H1 (cell line): ENCODE results near the gene PCYT1A. TPM values are rescaled to one million over a fixed set of nuclear protein-coding genes. Genes with fewer than 3 reads are reported as not detected.
A peak's percentile ranks its signal among the peaks of the same experiment; 100 is the strongest.

Source experiments
- CTCF ChIA-PET: fragments of 300-600 bp; sonication (Branson Sonifier 250); formaldehyde crosslinking; loops from one replicate; lab custom pipeline; 2021; ENCODE audit not compliant: partially characterized antibody; lab: Charles Lee
- POLR2A ChIA-PET: fragments of 300-600 bp; sonication (Branson Sonifier 250); formaldehyde crosslinking; loops from one replicate; lab custom pipeline; 2021; ENCODE audit warnings: inconsistent platforms; ENCODE audit not compliant: partially characterized antibody; lab: Charles Lee
- DNase-seq, 2 experiments: peaks; one replicate each; pipeline versions ENCODE4 v3.0.0 to v3.0.0-alpha.2; 2010 to 2022; ENCODE audit warnings: low spot score in 2 of 2, low read depth in 1 of 2, mixed read lengths in 1 of 2
- FAIRE-seq: peaks from 2 replicates; lab custom pipeline; 2011; peaks lifted over from hg19 to GRCh38; lab: Jason Lieb, UNC
- H2AFZ ChIP-seq: 2 replicates; pipeline ENCODE4 v1.8.1; 2012; ENCODE audit warnings: low read length, inconsistent platforms
- H2AK5ac ChIP-seq: 2 replicates; pipeline ENCODE4 v1.6.1; 2013; ENCODE audit warnings: low read depth, low read length
- H2BK120ac ChIP-seq: replicated peaks from 2 replicates; pipeline ENCODE3; 2013; ENCODE audit warnings: low read depth, low read length, inconsistent platforms
- H2BK12ac ChIP-seq: 2 replicates; pipeline ENCODE4 v1.6.1; 2013; ENCODE audit warnings: low read depth, low read length
- H2BK15ac ChIP-seq: 2 replicates; pipeline ENCODE4 v1.6.1; 2013; ENCODE audit warnings: low read length
- H2BK20ac ChIP-seq: 2 replicates; pipeline ENCODE4 v1.6.1; 2013; ENCODE audit warnings: low read length
- H2BK5ac ChIP-seq: 2 replicates; pipeline ENCODE4 v1.6.1; 2013; ENCODE audit warnings: low read depth, low read length
- H3K14ac ChIP-seq: 2 replicates; pipeline ENCODE4 v1.6.1; 2013; ENCODE audit warnings: inconsistent platforms; ENCODE audit not compliant: insufficient read length
- H3K18ac ChIP-seq: 2 replicates; pipeline ENCODE4 v1.6.1; 2013; ENCODE audit warnings: low read length; ENCODE audit errors: extremely low read depth
- H3K23ac ChIP-seq: 2 replicates; pipeline ENCODE4 v1.6.1; 2013; ENCODE audit warnings: inconsistent platforms; ENCODE audit not compliant: insufficient read length
- H3K23me2 ChIP-seq: 2 replicates; pipeline ENCODE4 v1.6.1; 2013; ENCODE audit warnings: low read depth, low read length
- H3K27ac ChIP-seq: 2 replicates; pipeline ENCODE4 v1.6.1; 2011; ENCODE audit warnings: low read depth, low read length, inconsistent platforms
- H3K27me3 ChIP-seq, 4 experiments: replicated peaks in 1 of 4; 1 replicate in 1 of 4; 2 replicates in 3 of 4; pipeline versions ENCODE4 v1.6.1 to v1.8.1; 2011 to 2013; ENCODE audit warnings: low read length in 3 of 4, mild to moderate bottlenecking in 3 of 4, inconsistent platforms in 2 of 4, mixed read lengths in 2 of 4, moderate library complexity in 1 of 4; ENCODE audit not compliant: control insufficient read depth in 3 of 4, insufficient read depth in 3 of 4; ENCODE audit errors: extremely low read depth in 1 of 4
- H3K36me3 ChIP-seq, 4 experiments: 2 replicates each; pipeline versions ENCODE4 v1.6.1 to v1.8.1; 2011 to 2013; ENCODE audit warnings: mild to moderate bottlenecking in 4 of 4, low read length in 3 of 4, moderate library complexity in 2 of 4, control low read depth in 1 of 4, inconsistent platforms in 1 of 4; ENCODE audit not compliant: insufficient read depth in 4 of 4, control insufficient read depth in 2 of 4
- H3K4ac ChIP-seq: replicated peaks from 2 replicates; pipeline ENCODE3; 2013; ENCODE audit warnings: low read length, low read depth, mixed read lengths, inconsistent platforms; ENCODE audit not compliant: insufficient read length
- H3K4me1 ChIP-seq, 4 experiments: replicated peaks in 1 of 4; 1 replicate in 1 of 4; 2 replicates in 3 of 4; pipeline versions ENCODE4 v1.6.1 to v1.8.1; 2011 to 2013; ENCODE audit warnings: low read length in 3 of 4, inconsistent platforms in 2 of 4, mixed read lengths in 1 of 4; ENCODE audit not compliant: insufficient read depth in 4 of 4, control insufficient read depth in 3 of 4
- H3K4me2 ChIP-seq, 2 experiments: 2 replicates each; pipeline versions ENCODE4 v1.6.1 to v1.8.1; 2011 to 2013; ENCODE audit warnings: low read depth in 2 of 2, low read length in 2 of 2, control low read depth in 1 of 2, inconsistent platforms in 1 of 2, mild to moderate bottlenecking in 1 of 2; ENCODE audit not compliant: insufficient read depth in 1 of 2
- H3K4me3 ChIP-seq, 4 experiments: fragments of 200-600, 300-600 bp in 1 of 4; sonication (generic), shearing (Covaris generic), sonication (Bioruptor Twin) in 1 of 4; 2 replicates each; pipeline versions ENCODE4 v1.5.1 to v1.8.1; 2011 to 2016; ENCODE audit warnings: low read length in 4 of 4, low read depth in 3 of 4, control low read depth in 2 of 4, inconsistent platforms in 2 of 4, mild to moderate bottlenecking in 2 of 4, mixed read lengths in 1 of 4, moderate library complexity in 1 of 4; ENCODE audit not compliant: insufficient read depth in 2 of 4; ENCODE audit errors: extremely low read depth in 1 of 4
- H3K56ac ChIP-seq: replicated peaks from 2 replicates; pipeline ENCODE3; 2013; ENCODE audit warnings: low read depth, mild to moderate bottlenecking, mixed read lengths, low read length, inconsistent platforms; ENCODE audit not compliant: insufficient read length
- H3K79me1 ChIP-seq: 2 replicates; pipeline ENCODE4 v1.6.1; 2013; ENCODE audit warnings: low read depth, low read length, control low read depth
- H3K79me2 ChIP-seq, 2 experiments: 2 replicates each; pipeline versions ENCODE4 v1.6.1 to v1.8.1; 2012 to 2013; ENCODE audit warnings: low read length in 2 of 2, mild to moderate bottlenecking in 2 of 2, inconsistent platforms in 1 of 2; ENCODE audit not compliant: insufficient read depth in 2 of 2, control insufficient read depth in 1 of 2
- H3K9ac ChIP-seq, 4 experiments: replicated peaks in 1 of 4; 1 replicate in 1 of 4; 2 replicates in 3 of 4; pipeline versions ENCODE4 v1.6.1 to v1.8.1; 2011 to 2013; ENCODE audit warnings: low read depth in 3 of 4, low read length in 3 of 4, control low read depth in 2 of 4, mild to moderate bottlenecking in 2 of 4, moderate library complexity in 2 of 4, inconsistent platforms in 1 of 4; ENCODE audit errors: extremely low read depth in 1 of 4
- H3K9me3 ChIP-seq, 2 experiments: 2 replicates each; pipeline versions ENCODE4 v1.6.1 to v1.8.1; 2012 to 2013; ENCODE audit warnings: mild to moderate bottlenecking in 2 of 2, moderate library complexity in 2 of 2, control low read depth in 1 of 2, inconsistent platforms in 1 of 2, low read depth in 1 of 2, low read length in 1 of 2, mixed read lengths in 1 of 2; ENCODE audit not compliant: insufficient read depth in 2 of 2
- H4K20me1 ChIP-seq, 2 experiments: replicated peaks in 1 of 2; 2 replicates each; pipeline versions ENCODE3 to v1.8.1; 2011 to 2013; ENCODE audit warnings: inconsistent platforms in 2 of 2, low read length in 2 of 2, mild to moderate bottlenecking in 1 of 2; ENCODE audit not compliant: insufficient read depth in 2 of 2, control insufficient read depth in 1 of 2
- H4K5ac ChIP-seq: 2 replicates; pipeline ENCODE4 v1.6.1; 2013; ENCODE audit warnings: low read length, low read depth, mixed read lengths, inconsistent platforms; ENCODE audit not compliant: insufficient read length
- H4K8ac ChIP-seq: 2 replicates; pipeline ENCODE4 v1.8.0; 2013; ENCODE audit warnings: mild to moderate bottlenecking, moderate library complexity, low read length, inconsistent platforms; ENCODE audit not compliant: insufficient read depth; ENCODE audit errors: extremely low read depth
- H4K91ac ChIP-seq: replicated peaks from 2 replicates; pipeline ENCODE3; 2013; ENCODE audit warnings: low read length, mixed read lengths, inconsistent platforms; ENCODE audit not compliant: insufficient read length
- CHD1 ChIP-seq: IDR thresholded peaks from 2 replicates; pipeline ENCODE4 v1.6.1; 2012; ENCODE audit warnings: low read depth, low read length, improper control_type of control experiment
- HDAC6 ChIP-seq: IDR thresholded peaks from one replicate; pipeline ENCODE4 v1.7.1; 2012; ENCODE audit warnings: low read depth, mild to moderate bottlenecking, inconsistent platforms, low read length, moderate library complexity
- JUN ChIP-seq: IDR thresholded peaks from 2 replicates; pipeline ENCODE4 v1.6.1; 2011; ENCODE audit warnings: low read depth, mild to moderate bottlenecking, improper control_type of control experiment, low read length
- JUND ChIP-seq: IDR thresholded peaks from 2 replicates; pipeline ENCODE4 v1.6.1; 2011; ENCODE audit warnings: mild to moderate bottlenecking, improper control_type of control experiment, low read length
- POLR2AphosphoS5 ChIP-seq: IDR thresholded peaks from 2 replicates; pipeline ENCODE4 v1.6.1; 2011; ENCODE audit warnings: low read depth, low read length
- SAP30 ChIP-seq: fragments of 300-600 bp; sonication (generic); IDR thresholded peaks from 2 replicates; pipeline ENCODE4 v1.7.1; 2012; ENCODE audit warnings: low read length, moderate library complexity, mild to moderate bottlenecking, inconsistent platforms; ENCODE audit not compliant: insufficient read depth, insufficient replicate concordance
- SUZ12 ChIP-seq: fragments of 200-600 bp; sonication (generic); IDR thresholded peaks from 2 replicates; pipeline ENCODE4 v1.6.1; 2012; ENCODE audit warnings: mild to moderate bottlenecking, inconsistent platforms, low read length, moderate library complexity, mixed read lengths
- TAF1 ChIP-seq: IDR thresholded peaks from 2 replicates; pipeline ENCODE4 v1.6.1; 2011; ENCODE audit warnings: mild to moderate bottlenecking, low read depth, low read length
- TCF12 ChIP-seq: IDR thresholded peaks from 2 replicates; pipeline ENCODE4 v1.6.1; 2011; ENCODE audit warnings: low read depth, mild to moderate bottlenecking, low read length
- WGBS, 2 experiments: shearing (Covaris generic) in 1 of 2; methylation state at CpG; one replicate each; pipeline versions ENCODE4 v1.1.6 to v1.1.7; 2013 to 2015; ENCODE audit warnings: low lambda C conversion rate in 2 of 2, mixed read lengths in 2 of 2, inconsistent platforms in 1 of 2, low coverage in 1 of 2, missing lambda C conversion rate in 1 of 2; ENCODE audit not compliant: insufficient replicate concordance in 2 of 2, insufficient coverage in 1 of 2, insufficient read length in 1 of 2; ENCODE audit errors: extremely low coverage in 1 of 2, missing lambda C conversion rate in 1 of 2; 5-methylcytosine and 5-hydroxymethylcytosine counted together
- polyA plus RNA-seq, 7 experiments: library from polyadenylated mRNA; depleted of rRNA in 3 of 7; stranded (reverse) in 5 of 7; unstranded in 2 of 7; fragments of >200 nt in 5 of 7; fragments of 200-250 nt in 2 of 7; gene quantifications; 1 replicate in 5 of 7; 2 replicates in 1 of 7; 4 replicates in 1 of 7; pipeline versions ENCODE4 v1.2.1 to v1.2.3, GENCODE V29; 2011 to 2013; ENCODE audit warnings: missing spikeins in 2 of 7, mixed read lengths in 2 of 7
- total RNA-seq: library from RNA; stranded (reverse); fragmentation: NEBNext Ultra II Directional; extraction: Animal tissue kit (Norgen Biotek cat#: 25700); gene quantifications from 2 replicates; pipeline ENCODE4 v1.2.1, GENCODE V29; 2021
- TF ChIP-seq, protein P1 (sequence below): IDR thresholded peaks from 2 replicates; pipeline ENCODE4 v1.6.1; 2011; ENCODE audit warnings: low read length, improper control_type of control experiment
- TF ChIP-seq, protein P2 (sequence below): IDR thresholded peaks from 2 replicates; pipeline ENCODE4 v1.6.1; 2012; ENCODE audit warnings: inconsistent platforms

The PCYT1A gene
- total and polyA plus RNA-seq, 2 of the 8 experiments (the other 6 are each of a cell fraction or from before 2014, with no cell fraction given): 19.9 to 31.8 TPM

DNA sequence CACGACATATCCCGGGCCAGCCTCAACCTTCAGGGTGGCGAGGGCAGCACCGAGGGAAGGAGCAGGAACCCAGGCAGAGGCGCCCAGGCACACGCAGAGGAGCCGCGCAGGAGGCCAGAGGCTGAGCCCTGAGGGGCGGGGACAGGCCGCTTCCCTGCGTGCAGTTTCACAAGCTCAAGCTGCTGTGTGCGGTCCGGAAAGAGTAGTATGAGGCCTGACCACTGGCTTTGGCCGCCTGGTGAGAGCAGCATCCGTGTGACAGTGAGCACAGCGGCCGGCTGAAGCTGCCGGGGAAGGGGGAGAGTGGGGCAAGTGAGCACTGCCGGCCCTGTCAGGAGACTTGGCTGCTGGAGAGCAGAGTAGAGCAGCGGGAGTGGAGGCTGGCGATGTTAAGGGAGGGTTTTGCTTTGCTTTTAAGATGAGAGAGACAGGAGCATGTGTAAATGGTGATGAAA, 85.0 kb downstream of the PCYT1A start:
- CTCF ChIA-PET: interaction anchor here (1.1 to 1.5 kb wide), 2 partner anchors 130 to 132 kb away, joined by 3 to 11 read pairs; no protein-coding TSS in a partner anchor
- H3K56ac ChIP-seq: no peak overlapping the region
- no peaks in the 10 kb centered on the region for H3K23me2 ChIP-seq
- H3K79me1 ChIP-seq: no peaks in the 10 kb centered on the region
- FAIRE-seq: no peak
- no peaks in the 10 kb centered on the region for H3K9me3 ChIP-seq
- H3K4me3 ChIP-seq: no peak overlapping the region
- H4K8ac ChIP-seq: peak overlapping the region; percentile 51; the same call in 1 of the 2 replicates
- H3K79me2 ChIP-seq: no peaks in the 10 kb centered on the region
- H3K14ac ChIP-seq: no peak overlapping the region
- no peak overlapping the region for H2AFZ ChIP-seq
- H4K91ac ChIP-seq: no peak overlapping the region
- DNase-seq: no peak
- peaks cover 0 to 7% (median 6%) of the 10 kb centered on the region in 4 experiments; a peak in 5 of 7 replicates for H3K27me3 ChIP-seq
- no peak overlapping the region for H2BK15ac ChIP-seq
- no peak overlapping the region for H3K9ac ChIP-seq
- no peaks in the 10 kb centered on the region for H3K36me3 ChIP-seq
- H3K27ac ChIP-seq: no peak overlapping the region
- H3K23ac ChIP-seq: no peak overlapping the region
- no peak overlapping the region for H3K18ac ChIP-seq
- H4K5ac ChIP-seq: peak overlapping the region; percentile 5
- no peak overlapping the region for H2AK5ac ChIP-seq
- H2BK5ac ChIP-seq: no peak overlapping the region
- POLR2A ChIA-PET: no interaction called here
- 93% methylated on average over 19 of the region's 21 CpGs; no CpG with 5 or more reads in 1 of the 2 experiments for WGBS, 2 experiments
- H3K4me1 ChIP-seq: peaks cover 0 to 6% (median 0%) of the 10 kb centered on the region in 4 experiments; a peak in 2 of 7 replicates
- H3K4me2 ChIP-seq: no peak overlapping the region
- H3K4ac ChIP-seq: no peak overlapping the region
- no peak overlapping the region for H2BK20ac ChIP-seq
- no peak overlapping the region for H2BK120ac ChIP-seq
- 0 out of 2 replicates have a peak overlapping the region, but pooled peaks have one; percentile 27 for H2BK12ac ChIP-seq
- no peaks in the 10 kb centered on the region for H4K20me1 ChIP-seq
- TF ChIP-seq, protein P1, sequence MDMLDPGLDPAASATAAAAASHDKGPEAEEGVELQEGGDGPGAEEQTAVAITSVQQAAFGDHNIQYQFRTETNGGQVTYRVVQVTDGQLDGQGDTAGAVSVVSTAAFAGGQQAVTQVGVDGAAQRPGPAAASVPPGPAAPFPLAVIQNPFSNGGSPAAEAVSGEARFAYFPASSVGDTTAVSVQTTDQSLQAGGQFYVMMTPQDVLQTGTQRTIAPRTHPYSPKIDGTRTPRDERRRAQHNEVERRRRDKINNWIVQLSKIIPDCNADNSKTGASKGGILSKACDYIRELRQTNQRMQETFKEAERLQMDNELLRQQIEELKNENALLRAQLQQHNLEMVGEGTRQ: no peak
- no peak for TF ChIP-seq POLR2AphosphoS5
- no peak for TF ChIP-seq CHD1
- no peak for TF ChIP-seq SUZ12
- no peak for TF ChIP-seq JUND
- no peak for TF ChIP-seq HDAC6
- TF ChIP-seq JUN: no peak
- no peak for TF ChIP-seq TCF12
- no peak for TF ChIP-seq SAP30
- TF ChIP-seq, protein P2, sequence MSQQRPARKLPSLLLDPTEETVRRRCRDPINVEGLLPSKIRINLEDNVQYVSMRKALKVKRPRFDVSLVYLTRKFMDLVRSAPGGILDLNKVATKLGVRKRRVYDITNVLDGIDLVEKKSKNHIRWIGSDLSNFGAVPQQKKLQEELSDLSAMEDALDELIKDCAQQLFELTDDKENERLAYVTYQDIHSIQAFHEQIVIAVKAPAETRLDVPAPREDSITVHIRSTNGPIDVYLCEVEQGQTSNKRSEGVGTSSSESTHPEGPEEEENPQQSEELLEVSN: no peak
- TF ChIP-seq TAF1: no peak
